Pancreas (tissue), 10 donors: ENCODE data around the gene NEDD4. TPM values are rescaled to one million over a fixed set of nuclear protein-coding genes. Genes with fewer than 3 reads are reported as not detected.

ENCODE experiments used
- ATAC-seq, 4 donors: fragments of 200-7000 bp; cut with Tn5 transposase; one replicate each; pipeline versions ENCODE4 v1.8.0 to v1.9.1; 2020; ENCODE audit warnings: mild to moderate bottlenecking in 4 of 4, moderate library complexity in 4 of 4
- DNase-seq, 6 donors: peaks; one replicate each; pipeline ENCODE4 v3.0.0-alpha.2; 2020
- FAIRE-seq: peaks from 2 replicates; lab custom pipeline; 2012; peaks lifted over from hg19 to GRCh38; lab: Jason Lieb, UNC
- H3K27ac ChIP-seq, 4 donors: fragments of 200-600 bp; sonication (generic); 1 replicate in 3 of 4; 2 replicates in 1 of 4; pipeline versions ENCODE4 v1.5.0 to v1.8.0; 2020
- H3K27me3 ChIP-seq, 4 donors: fragments of 200-600 bp; one replicate each; pipeline ENCODE4 v1.8.0; 2021
- H3K36me3 ChIP-seq, 3 donors: fragments of 200-600 bp; sonication (generic) in 1 of 3; one replicate each; pipeline versions ENCODE4 v1.5.0 to v1.8.0; 2020 to 2021
- H3K4me1 ChIP-seq, 3 donors: fragments of 200-600 bp; one replicate each; pipeline ENCODE4 v1.8.0; 2021
- H3K4me3 ChIP-seq, 4 donors: fragments of 200-600 bp; sonication (generic) in 2 of 4; one replicate each; pipeline versions ENCODE4 v1.5.0 to v1.8.0; 2020 to 2021
- H3K9me3 ChIP-seq, 4 donors: fragments of 200-600 bp; one replicate each; pipeline ENCODE4 v1.8.0; 2021
- WGBS, 2 donors: extraction: QIAGEN DNeasy Blood & Tissue Kit; methylation state at CpG; one replicate each; pipeline ENCODE4 v1.1.7; 2013; 5-methylcytosine and 5-hydroxymethylcytosine counted together
- intact Hi-C, 3 donors: fragments of 100-400 bp; cut with DNase I; formaldehyde crosslinking; loops; one replicate each; pipeline versions ENCODE4 v1.11.1 to v1.14.2; 2022
- polyA plus RNA-seq, 2 donors: library from polyadenylated mRNA; stranded (reverse); fragments of 200-250 nt; gene quantifications; one replicate each; pipeline ENCODE4 v1.2.3, GENCODE V29; 2013
- total RNA-seq, 6 donors: library from RNA; stranded (reverse); fragmentation: NEBNext Ultra II Directional in 4 of 6; extraction: Animal tissue kit (Norgen Biotek cat#: 25700) in 4 of 6; gene quantifications; one replicate each; pipeline versions ENCODE4 v1.2.1 to v1.2.4, GENCODE V29; 2021 to 2023
- TF ChIP-seq, protein P1 (sequence below), 4 donors: fragments of 200-600 bp; sonication (generic) in 3 of 4; IDR thresholded peaks; one replicate each; pipeline versions ENCODE4 v1.5.0 to v1.8.0; 2021; ENCODE audit warnings: antibody characterized with exemption in 4 of 4
- donor health status: healthy with polysubstance abuse.
- donor health status: DM: no; HTN: no; CAD: no; lungs with moderate emphysema.
- donor health status: DM: no; HTN: no; CAD: no.
- donor health status: control.
- donor health status: control.
- donor health status: Bipolar disorder and iron deficiency.
- donor health status: DM: yes; HTN: yes; CAD: no.
- donor health status: DM: no; HTN: no; CAD: no.
- donor health status: DM: no; HTN: no; CAD: no.
- donor health status: DM: yes; HTN: yes; CAD: no.

The NEDD4 gene
- total and polyA plus RNA-seq, 8 donors = 1.4 to 9.5 (median 4.6) TPM

DNA sequence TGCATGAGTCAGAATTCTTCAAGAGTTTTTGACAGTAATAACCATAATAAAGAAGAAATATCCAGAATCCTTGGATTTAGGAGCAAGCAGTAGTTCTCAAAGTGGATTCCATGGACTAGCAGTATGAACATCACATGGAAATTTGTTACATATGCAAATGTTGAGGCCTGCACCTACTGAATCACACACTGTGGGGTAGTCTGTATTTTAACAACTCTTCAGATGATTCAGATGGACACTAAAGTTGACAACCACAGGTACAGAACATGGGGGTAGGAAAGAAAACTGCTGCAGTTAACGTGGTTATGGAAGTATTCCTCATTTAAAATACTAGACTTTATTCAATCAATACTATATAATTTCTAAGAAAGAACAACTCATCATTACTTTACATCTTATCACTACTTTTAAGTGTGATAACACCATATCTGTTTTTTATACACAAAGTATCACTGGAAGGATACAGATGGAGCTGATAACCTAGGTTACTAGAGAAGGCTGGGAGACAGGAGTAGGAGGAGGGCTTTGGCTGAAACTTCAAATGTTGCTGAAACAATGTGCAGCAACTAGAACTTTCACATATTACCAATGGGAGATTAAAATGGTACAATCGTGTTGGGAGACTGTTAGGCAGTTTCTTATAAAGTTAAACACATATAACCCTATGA lies 11.7 kb downstream of the NEDD4 start:
- TF ChIP-seq, protein P1, sequence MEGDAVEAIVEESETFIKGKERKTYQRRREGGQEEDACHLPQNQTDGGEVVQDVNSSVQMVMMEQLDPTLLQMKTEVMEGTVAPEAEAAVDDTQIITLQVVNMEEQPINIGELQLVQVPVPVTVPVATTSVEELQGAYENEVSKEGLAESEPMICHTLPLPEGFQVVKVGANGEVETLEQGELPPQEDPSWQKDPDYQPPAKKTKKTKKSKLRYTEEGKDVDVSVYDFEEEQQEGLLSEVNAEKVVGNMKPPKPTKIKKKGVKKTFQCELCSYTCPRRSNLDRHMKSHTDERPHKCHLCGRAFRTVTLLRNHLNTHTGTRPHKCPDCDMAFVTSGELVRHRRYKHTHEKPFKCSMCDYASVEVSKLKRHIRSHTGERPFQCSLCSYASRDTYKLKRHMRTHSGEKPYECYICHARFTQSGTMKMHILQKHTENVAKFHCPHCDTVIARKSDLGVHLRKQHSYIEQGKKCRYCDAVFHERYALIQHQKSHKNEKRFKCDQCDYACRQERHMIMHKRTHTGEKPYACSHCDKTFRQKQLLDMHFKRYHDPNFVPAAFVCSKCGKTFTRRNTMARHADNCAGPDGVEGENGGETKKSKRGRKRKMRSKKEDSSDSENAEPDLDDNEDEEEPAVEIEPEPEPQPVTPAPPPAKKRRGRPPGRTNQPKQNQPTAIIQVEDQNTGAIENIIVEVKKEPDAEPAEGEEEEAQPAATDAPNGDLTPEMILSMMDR (IDR thresholded peaks at IDR 0.05) = no peak
- H3K27me3 ChIP-seq = no peaks in the 10 kb centered on the region
- intact Hi-C loops = no loop called here

DNA sequence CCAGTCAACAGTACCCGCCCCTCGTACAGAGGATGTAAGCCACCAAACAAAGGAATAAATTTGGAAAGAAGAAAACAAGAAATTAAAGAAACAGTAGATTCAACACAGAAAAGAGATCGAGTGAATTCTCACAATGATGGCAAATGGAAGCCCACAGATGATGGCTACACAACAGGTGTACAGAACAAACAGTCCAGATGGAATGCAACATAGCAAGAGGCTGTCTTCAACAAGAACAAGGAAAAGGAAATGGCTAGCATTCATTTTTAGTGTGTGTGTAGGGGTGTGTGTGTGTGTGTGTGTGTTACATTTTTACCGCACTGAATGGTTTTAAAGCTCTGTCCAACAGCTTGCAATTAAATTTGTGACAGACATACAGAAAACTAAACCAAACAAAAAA lies 12.9 kb downstream of the NEDD4 start:
- DNase-seq (no peak), ATAC-seq (no peak), FAIRE-seq (no peak)
- no peaks in the 10 kb centered on the region for H3K4me1 ChIP-seq
- H3K9me3 ChIP-seq = no peaks in the 10 kb centered on the region
- H3K27ac ChIP-seq = no peak overlapping the region
- H3K27me3 ChIP-seq = no peaks in the 10 kb centered on the region
- no peak overlapping the region for H3K4me3 ChIP-seq
- intact Hi-C loops = no loop called here
- TF ChIP-seq, protein P1 (IDR thresholded peaks at IDR 0.05) = no peak
- H3K36me3 ChIP-seq = no peaks in the 10 kb centered on the region
- WGBS, 2 donors = 91 to 94% methylated on average over 4 of the region's 4 CpGs

More for the DNA sequence above, 11.7 kb downstream of the NEDD4 start:
- no peak for ATAC-seq
- H3K4me1 ChIP-seq = no peaks in the 10 kb centered on the region
- no peak overlapping the region for H3K4me3 ChIP-seq
- H3K9me3 ChIP-seq = no peaks in the 10 kb centered on the region
- no peak for FAIRE-seq
- H3K27ac ChIP-seq = no peak overlapping the region
- no peaks in the 10 kb centered on the region for H3K36me3 ChIP-seq
- DNase-seq = no peak
- 69 to 76% methylated on average over 2 of the region's 2 CpGs for WGBS, 2 donors

DNA sequence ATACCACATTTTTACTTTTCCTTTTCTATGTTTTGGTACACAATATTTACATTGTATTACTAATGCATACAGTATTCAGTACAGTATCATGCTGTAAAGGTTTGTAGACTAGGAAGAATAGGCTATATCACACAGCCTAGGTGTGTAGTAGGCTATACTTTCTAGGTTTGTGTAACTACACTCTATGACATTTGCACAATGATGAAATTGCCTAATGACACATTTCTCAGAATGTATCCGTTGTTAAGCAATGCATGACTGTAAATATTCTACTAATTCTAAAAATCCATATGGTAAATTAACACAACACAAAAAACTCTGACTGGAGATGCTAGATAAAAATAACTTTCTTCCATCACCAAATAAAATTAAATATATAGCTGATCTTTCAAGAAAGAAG lies 16.2 kb downstream of the NEDD4 start:
- ATAC-seq (no peak), FAIRE-seq (no peak), DNase-seq (no peak)
- intact Hi-C loops = no loop called here
- H3K36me3 ChIP-seq = no peaks in the 10 kb centered on the region
- WGBS, 2 donors = 82 to 89% methylated on average over 1 of the region's 1 CpG
- no peaks in the 10 kb centered on the region for H3K4me1 ChIP-seq
- H3K4me3 ChIP-seq = no peak overlapping the region
- no peak overlapping the region for H3K27ac ChIP-seq
- no peaks in the 10 kb centered on the region for H3K9me3 ChIP-seq
- no peaks in the 10 kb centered on the region for H3K27me3 ChIP-seq
- TF ChIP-seq, protein P1 (IDR thresholded peaks at IDR 0.05) = no peak

DNA sequence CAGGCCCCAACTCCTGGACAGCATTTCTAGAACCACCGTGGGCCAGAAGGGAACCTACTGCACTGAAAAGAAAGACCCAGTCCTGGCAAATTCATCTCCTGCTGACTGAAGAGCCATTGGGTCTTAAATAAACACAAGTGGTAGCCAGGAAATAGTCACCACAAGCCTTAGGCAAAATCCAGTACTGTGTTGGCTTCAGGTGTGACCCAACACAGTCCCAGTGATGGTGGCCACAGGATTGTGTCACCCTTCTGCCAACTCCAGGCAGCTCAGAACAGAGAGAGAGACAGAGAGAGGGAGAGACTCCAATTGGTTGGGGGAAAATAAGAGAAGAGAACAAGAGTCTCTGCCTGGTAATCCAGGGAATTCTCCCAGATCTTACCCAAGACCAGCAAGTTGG lies 23.1 kb downstream of the NEDD4 start:
- no peak for FAIRE-seq
- H3K4me1 ChIP-seq = no peaks in the 10 kb centered on the region

DNA sequence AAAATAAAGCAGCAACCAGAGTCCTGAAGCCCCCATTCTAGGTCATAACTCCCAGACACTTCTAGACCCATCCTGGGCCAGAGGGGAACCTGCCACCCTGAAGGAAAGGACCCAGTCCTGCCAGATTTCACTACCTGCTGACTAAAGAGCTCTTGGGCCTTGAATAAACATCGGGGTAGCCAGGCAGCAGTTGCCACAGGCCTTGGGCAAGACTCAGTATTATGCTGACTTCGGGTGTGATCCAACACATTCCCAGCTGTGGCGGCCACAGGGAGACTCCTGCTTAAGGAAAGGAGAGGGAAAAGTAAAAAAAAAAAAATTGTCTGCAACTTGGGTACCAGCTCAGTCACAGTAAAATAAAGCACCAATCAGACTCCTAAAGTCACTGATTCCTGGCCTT lies 23.8 kb downstream of the NEDD4 start:
- FAIRE-seq = no peak
- TF ChIP-seq, protein P1 (IDR thresholded peaks at IDR 0.05) = no peak
- no peaks in the 10 kb centered on the region for H3K9me3 ChIP-seq
- no peaks in the 10 kb centered on the region for H3K27me3 ChIP-seq
- no peak for ATAC-seq
- no peaks in the 10 kb centered on the region for H3K4me1 ChIP-seq
- intact Hi-C loops = no loop called here
- H3K27ac ChIP-seq = no peak overlapping the region
- H3K36me3 ChIP-seq = no peaks in the 10 kb centered on the region
- no peak for DNase-seq
- no peak overlapping the region for H3K4me3 ChIP-seq
- WGBS, 2 donors = 88 to 91% methylated on average over 3 of the region's 3 CpGs

More for the DNA sequence above, 23.1 kb downstream of the NEDD4 start:
- ATAC-seq (no peak), DNase-seq (no peak)
- H3K27me3 ChIP-seq = no peaks in the 10 kb centered on the region
- no peaks in the 10 kb centered on the region for H3K36me3 ChIP-seq
- intact Hi-C loops = no loop called here
- no peaks in the 10 kb centered on the region for H3K9me3 ChIP-seq
- no peak overlapping the region for H3K27ac ChIP-seq
- 90 to 98% methylated on average over 1 of the region's 1 CpG for WGBS, 2 donors
- TF ChIP-seq, protein P1 (IDR thresholded peaks at IDR 0.05) = no peak
- H3K4me3 ChIP-seq = no peak overlapping the region
